D721Med (cell line): ENCODE results near the gene C11orf65.
A peak's percentile ranks its signal among the peaks of the same experiment; 100 is the strongest.

ENCODE experiments used
- DNase-seq: peaks from one replicate; pipeline ENCODE4 v3.0.0; 2011; ENCODE audit warnings: low spot score; ENCODE audit not compliant: insufficient read length
- FAIRE-seq: peaks from 2 replicates; lab custom pipeline; 2011; peaks lifted over from hg19 to GRCh38; lab: Jason Lieb, UNC
- TF ChIP-seq, protein P1 (sequence below): IDR thresholded peaks from 2 replicates; pipeline ENCODE4 v1.5.1; 2012; ENCODE audit warnings: mild to moderate bottlenecking, control low read depth; ENCODE audit not compliant: insufficient read depth; ENCODE audit errors: missing control alignments

The C11orf65 gene

GRCh38 chr11:108500721-108501120 lies 33.4 kb upstream of the C11orf65 start:
- FAIRE-seq (no peak), DNase-seq (no peak)
- TF ChIP-seq, protein P1, sequence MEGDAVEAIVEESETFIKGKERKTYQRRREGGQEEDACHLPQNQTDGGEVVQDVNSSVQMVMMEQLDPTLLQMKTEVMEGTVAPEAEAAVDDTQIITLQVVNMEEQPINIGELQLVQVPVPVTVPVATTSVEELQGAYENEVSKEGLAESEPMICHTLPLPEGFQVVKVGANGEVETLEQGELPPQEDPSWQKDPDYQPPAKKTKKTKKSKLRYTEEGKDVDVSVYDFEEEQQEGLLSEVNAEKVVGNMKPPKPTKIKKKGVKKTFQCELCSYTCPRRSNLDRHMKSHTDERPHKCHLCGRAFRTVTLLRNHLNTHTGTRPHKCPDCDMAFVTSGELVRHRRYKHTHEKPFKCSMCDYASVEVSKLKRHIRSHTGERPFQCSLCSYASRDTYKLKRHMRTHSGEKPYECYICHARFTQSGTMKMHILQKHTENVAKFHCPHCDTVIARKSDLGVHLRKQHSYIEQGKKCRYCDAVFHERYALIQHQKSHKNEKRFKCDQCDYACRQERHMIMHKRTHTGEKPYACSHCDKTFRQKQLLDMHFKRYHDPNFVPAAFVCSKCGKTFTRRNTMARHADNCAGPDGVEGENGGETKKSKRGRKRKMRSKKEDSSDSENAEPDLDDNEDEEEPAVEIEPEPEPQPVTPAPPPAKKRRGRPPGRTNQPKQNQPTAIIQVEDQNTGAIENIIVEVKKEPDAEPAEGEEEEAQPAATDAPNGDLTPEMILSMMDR, result no peak

- TF ChIP-seq, protein P1, result no peak
- no peak for DNase-seq
- no peak for FAIRE-seq
These were observed 32.8 kb upstream of the C11orf65 start for GRCh38 chr11:108500169-108500568.

- TF ChIP-seq, protein P1, result no peak
- no peak for FAIRE-seq
- DNase-seq, result no peak
These were observed 31.6 kb upstream of the C11orf65 start for GRCh38 chr11:108498816-108499408.

- peak; percentile 37 for DNase-seq
- no peak for FAIRE-seq
- TF ChIP-seq, protein P1, result no peak
These were observed 30.9 kb upstream of the C11orf65 start, which contains the start of gene POGLUT3 for GRCh38 chr11:108498046-108498815. Gene POGLUT3, minus strand, starts transcription at chr11:108498384. Its CDS starts 18 bp downstream, at chr11:108498366.

- FAIRE-seq (no peak), DNase-seq (peak; percentile 67)
- TF ChIP-seq, protein P1, result no peak
These were observed 30.2 kb upstream of the C11orf65 start for GRCh38 chr11:108497317-108498045.

- no peak for FAIRE-seq
- TF ChIP-seq, protein P1, result no peak
- no peak for DNase-seq
These were observed 29.4 kb upstream of the C11orf65 start for GRCh38 chr11:108496643-108497256.
